Sciatic nerve (tissue), 2 donors: ENCODE measurements around the gene PRKCG. TPM values are rescaled to one million over a fixed set of nuclear protein-coding genes. Genes with fewer than 3 reads are reported as not detected.
"Not testable (repeated sequence)": the region's sequence is repeated elsewhere in the genome, so short reads cannot be mapped to it uniquely, and the experiment has no call there.

ENCODE experiments used
- ATAC-seq: fragments of 200-7000 bp; cut with Tn5 transposase; one replicate; pipeline ENCODE4 v1.9.1; 2020; ENCODE audit warnings: mild to moderate bottlenecking, moderate library complexity
- DNase-seq: peaks from one replicate; pipeline ENCODE4 v3.0.0-alpha.2; 2020; ENCODE audit warnings: low spot score
- intact Hi-C: fragments of 100-400 bp; cut with DNase I; formaldehyde crosslinking; loops from one replicate; pipeline ENCODE4 v1.14.2; 2022
- total RNA-seq: library from RNA; stranded (reverse); fragmentation: NEBNext Ultra II Directional; extraction: Animal tissue kit (Norgen Biotek cat#: 25700); gene quantifications from one replicate; pipeline ENCODE4 v1.2.1, GENCODE V29; 2021
- donor health status: DM: no; HTN: no; CAD: no.
- donor health status: DM: no; HTN: no; CAD: no.

PRKCG gene
- total RNA-seq = not detected

DNA sequence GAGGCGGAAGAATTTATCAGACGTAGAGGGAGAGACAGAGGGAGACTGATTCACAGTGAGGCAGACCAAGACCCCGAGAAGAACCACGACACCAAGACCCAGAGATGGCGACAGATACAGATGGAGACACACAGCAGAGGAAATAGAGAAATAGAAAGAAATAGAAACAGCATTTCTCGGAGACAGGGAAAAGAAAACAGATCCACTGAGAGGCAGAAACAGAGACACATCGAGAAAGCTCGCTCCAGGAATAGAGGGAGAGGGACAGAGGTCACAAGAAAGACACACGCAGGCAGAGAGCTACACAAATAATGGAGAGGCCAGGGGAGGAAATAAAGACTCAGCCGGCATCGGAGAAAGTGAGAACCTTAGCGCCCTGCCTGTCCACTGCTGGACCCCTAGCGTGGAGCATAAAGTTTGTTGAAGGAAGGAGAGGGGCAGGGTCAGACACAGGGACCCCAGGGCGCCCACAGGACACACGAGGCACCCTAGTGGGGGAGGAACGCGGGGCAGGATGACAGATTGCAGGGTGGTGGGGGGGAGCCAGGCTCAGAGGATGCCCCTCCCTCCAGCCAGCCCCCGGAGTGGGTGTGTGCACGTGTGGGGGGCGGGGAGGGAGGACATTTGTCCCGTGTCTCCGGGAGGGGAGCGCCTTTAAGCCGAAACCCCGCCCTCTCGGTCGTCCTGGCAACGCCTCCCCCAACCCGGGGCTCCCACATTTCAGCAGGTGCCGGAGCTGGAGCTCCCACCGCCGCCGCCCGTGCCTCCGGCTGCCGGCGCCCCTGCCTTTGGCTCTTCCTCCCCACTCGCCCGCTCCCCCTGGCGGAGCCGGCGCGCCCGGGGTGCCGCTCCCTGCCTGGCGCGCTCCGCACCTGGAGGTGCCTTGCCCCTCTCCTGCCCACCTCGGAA, at the start of gene PRKCG:
Gene PRKCG, plus strand, starts transcription at position 716 of the 909 bp plus-strand sequence. CDS start 298 bp downstream, outside the sequence.
- DNase-seq = peak; percentile 66

DNA sequence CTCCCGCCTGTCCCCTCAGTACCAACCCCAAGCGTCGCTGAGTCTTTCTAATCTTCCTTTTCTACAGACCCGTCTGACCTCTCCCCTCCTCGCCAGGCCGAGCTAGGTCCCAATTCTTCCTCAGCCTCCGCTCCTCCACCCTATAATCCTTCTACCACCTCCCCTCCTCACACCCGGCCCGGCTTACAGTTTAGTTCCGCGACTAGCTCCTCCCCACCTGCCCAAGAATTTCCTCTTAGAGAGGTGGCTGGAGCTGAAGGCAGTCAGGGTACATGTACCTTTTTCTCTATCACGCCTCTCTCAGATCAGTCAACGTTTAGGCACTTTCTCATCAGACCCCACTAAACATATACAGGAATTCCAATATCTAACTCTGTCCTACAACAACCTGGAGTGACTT, 49.1 kb upstream of the PRKCG start:
- ATAC-seq, DNase-seq, intact Hi-C loops: not testable (repeated sequence)

More for the DNA sequence above, at the start of gene PRKCG:
- no peak for ATAC-seq
- intact Hi-C loops = no loop called here

DNA sequence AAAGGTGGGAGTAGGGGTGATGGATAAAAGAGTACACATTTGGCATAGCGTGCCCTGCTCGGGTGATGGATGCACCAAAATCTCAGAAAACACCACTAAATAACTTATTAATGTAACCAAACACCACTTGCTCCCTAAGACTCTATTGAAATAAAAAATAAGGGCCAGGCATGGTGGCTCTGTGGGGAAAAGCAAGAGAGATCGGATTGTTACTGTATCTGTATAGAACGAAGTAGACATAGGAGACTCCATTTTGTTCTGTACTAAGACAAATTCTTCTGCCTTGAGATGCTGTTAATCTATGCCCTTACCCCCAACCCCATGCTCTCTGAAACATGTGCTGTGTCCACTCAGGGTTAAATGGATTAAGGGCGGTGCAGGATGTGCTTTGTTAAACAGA, 43.6 kb upstream of the PRKCG start:
- intact Hi-C loops, ATAC-seq, DNase-seq: not testable (repeated sequence)

DNA sequence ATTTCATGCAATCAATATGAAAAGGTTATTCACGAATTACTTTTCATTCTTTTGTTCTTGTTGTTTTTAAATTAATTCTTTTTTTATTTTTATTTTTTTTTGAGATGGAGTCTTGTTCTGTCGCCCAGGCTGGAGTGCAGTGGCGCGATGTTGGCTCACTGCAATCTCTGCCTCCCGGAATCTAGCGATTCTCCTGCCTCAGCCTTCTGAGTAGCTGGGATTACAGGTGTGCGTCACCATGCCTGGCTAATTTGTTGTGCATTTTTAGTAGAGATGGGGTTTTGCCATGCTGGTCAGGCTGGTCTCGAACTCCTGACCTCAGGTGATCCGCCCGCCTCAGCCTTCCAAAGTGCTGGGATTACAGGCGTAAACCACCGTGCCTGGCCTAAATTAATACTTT, 41.8 kb upstream of the PRKCG start:
- intact Hi-C loops = loop anchor here (5.0 kb wide), 1 partner anchor 182 kb away; no protein-coding TSS in a partner anchor
- not testable (repeated sequence) for ATAC-seq, DNase-seq

DNA sequence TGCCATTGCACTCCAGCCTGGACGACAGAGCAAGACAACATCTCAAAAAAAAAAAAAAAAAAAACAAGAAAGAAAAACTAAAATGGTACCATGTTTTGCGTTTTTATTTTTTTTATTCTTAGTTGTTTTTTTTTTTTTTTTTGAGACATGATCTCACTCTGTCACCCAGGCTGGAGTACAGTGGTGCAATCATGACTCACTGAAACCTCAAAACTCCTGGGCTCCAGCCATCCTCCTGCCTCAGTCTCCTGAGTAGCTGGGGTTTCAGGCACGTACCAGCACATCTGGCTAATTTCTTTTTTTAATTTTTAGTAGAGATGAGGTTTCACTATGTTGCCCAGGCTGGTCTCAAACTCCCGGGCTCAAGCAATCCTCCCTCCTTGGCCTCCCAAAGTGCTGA, 41.1 kb upstream of the PRKCG start:
- intact Hi-C loops = loop anchor here (5.0 kb wide), 1 partner anchor 181 kb away; no protein-coding TSS in a partner anchor
- ATAC-seq, DNase-seq: not testable (repeated sequence)

DNA sequence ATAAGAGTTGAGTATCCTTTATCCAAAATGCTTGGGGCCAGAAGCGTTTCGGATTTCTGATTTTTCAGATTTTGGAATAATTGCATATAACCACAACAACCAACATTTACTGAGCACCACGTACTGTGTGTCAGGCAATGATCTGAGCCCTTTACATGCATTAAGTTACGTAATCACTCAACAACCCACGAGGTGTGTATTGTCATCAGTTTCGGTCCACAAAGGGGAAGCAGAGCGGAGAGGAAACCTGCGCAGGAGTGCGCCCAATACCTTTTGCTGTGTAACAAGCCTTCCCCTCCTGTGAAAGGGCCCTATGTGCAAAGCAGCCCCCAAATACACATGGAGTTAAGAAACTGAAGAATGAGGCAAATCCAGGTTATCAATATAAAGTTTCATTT, 37.1 kb upstream of the PRKCG start:
- DNase-seq (no peak), ATAC-seq (no peak)
- intact Hi-C loops = loop anchor here (5.0 kb wide), 1 partner anchor 177 kb away; no protein-coding TSS in a partner anchor

DNA sequence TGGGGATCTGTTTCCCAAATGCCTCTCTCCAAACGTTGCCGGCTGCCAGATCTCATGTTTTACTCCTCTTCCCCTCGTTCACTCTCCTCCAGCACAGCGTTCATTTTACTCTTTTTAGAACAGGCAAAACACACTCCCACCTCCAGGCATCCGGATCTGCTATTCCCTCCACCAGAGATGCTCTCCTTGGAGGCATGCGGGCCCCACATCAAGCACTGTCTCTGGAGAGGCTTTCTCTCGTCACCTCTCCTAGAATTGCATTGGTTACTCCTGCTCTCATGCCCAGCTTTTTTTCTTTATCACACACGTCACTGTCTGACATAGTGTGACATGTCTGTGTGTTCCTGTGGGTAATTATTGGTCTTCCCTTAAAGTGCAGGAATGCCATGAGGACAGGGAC, 34.4 kb upstream of the PRKCG start:
- DNase-seq (no peak), ATAC-seq (no peak)
- intact Hi-C loops = no loop called here

DNA sequence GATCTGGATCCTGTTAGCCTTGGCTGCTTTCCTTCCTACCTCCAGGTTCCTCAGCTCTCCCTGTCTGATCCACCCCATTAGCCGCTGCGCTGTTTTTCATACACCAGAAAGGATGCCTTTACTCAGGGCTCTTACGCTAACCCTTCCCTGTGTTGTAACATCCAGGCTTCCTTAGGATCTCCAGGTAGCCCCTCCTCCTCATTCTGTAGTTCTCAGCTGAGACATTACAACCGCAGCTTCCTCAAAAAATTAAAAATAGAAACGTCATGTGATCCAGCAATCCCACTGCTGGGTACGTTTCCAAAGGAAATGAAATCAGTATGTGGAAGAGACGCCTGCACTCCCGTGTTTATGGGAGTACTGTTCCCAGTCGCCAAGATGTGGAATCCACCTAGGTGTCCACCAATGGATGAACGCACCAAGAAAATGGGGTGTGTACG, 32.7 kb upstream of the PRKCG start:
- ATAC-seq = peak; percentile 49
- intact Hi-C loops = no loop called here
- no peak for DNase-seq

DNA sequence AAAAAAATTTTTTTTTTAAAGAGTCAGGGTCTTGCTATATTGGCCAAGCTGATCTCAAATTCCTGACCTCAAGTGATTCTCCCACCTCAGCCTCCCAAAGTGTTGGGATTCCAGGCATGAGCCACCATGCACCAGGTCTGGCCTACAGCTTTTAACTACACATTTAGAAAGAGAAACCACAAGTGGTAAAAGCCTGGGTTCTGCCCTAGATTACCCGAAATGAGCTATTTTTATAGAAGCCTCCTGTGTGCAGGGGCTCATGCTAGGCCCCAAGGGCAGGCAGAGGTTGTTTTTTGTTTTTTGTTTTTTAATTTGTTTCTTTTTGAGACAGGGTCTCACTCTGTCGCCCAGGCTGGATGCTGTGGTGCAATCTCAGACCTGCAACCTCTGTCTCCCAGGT, 28.3 kb upstream of the PRKCG start:
- DNase-seq (no peak), ATAC-seq (no peak)
- intact Hi-C loops = no loop called here

DNA sequence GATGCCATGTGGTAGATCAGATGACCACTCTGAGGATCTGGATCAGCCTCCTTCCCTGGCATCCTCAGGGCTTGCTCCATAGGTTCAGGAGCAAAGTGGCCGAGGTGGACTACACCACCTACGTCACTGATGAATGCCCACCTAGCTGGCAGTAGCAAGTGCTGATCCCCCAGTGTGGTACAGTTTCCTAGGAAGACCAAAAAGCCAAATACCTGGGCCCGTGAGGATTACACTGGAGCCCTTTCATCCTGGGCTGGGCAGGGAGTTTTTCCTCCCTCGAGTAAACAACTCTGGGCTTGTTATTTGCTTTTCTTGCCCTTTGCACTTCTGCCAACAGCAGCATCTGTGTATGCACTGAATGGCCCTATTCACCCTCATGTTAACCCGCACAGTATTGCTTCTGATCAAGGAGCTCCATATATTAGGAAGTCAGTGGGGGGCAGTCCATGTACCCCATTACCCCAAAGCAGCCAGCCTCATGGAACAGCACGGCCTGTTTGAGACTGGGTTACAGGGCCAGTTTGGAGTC, 17.6 kb upstream of the PRKCG start:
- DNase-seq = no peak
- intact Hi-C loops = no loop called here
- no peak for ATAC-seq

DNA sequence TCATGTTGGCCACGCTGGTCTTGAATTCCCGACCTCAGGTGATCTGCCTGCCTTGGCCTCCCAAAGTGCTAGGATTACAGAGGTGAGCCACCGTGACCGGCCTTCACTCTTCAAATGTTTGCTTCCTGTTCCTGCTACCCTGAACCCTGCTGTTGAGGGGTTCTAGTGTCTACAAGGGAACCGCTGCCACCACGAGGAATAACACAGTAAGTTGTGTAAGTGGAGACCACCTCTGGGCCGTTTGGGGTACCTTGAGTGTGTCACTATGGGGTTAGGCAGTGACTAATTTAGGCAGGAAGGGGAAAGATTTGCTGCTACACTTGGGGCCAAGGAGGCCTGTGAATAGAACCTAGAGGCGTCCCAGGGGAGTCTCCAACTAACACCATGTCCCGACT, 16.5 kb upstream of the PRKCG start:
- ATAC-seq (no peak), DNase-seq (no peak)
- intact Hi-C loops = no loop called here

DNA sequence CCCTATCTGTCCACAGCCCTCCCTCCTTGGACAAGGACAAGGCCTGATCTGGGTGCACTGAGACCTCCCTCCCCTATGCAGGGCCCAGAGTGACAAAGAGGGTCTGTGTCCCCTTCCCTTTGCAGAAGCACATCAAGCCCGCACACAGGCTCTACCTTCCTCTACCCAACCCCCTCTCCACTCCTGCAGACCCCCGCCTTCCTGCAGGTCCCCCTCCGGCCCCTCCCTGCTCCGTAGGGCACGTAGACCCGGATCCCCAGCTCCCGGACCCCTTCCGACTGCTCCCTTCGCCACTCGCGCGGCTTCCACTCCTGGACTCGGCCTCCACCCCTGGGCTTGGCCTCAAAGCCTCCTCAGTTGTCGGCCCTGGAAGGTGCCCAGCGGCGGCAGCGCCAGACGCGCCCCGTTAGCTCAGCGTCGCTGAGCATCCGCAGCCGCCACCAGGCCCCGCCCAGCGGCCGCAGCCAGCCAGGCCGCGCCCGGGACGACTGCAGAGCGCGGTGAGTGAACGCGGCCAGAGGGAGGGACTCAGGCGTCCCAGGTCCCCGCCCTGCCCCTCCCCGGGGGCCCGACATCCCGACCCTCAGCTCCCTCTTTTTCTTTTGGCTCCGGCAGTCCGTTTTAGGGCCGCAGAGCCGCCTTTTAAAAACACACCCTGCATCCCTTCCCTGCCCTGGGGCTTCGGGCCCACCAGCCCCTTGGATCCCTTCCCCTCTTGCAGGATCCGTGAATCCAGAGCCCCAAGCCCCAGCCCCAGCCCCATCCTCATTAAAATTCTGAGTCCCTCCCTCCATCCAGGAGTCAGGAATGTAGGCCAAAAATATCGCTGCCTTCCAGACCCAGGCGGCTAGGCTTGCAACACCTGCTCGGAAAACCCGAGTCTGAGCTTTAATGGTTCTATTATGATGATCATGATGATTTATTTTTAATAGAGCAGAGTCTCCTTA, 15.8 kb upstream of the PRKCG start:
- DNase-seq (peak; percentile 81), ATAC-seq (peak; percentile 47)
- intact Hi-C loops = no loop called here

DNA sequence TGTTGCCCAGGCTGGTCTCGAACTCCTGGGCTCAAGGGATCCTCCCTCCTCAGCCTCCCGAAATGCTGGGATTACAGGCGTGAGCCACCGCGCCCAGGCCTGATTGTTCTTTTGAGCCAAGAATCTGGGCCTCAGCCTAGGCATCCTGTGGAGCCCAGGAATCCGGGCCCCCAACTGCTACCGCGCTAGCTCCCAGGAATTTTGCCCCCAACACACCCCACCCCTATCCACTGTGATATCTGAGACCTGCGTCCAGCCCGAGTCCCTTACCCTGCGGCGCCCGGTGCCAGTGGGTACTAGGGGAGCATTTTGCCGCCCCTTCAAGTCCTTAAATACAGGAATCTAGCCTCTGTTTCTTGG, 15.2 kb upstream of the PRKCG start:
- intact Hi-C loops = no loop called here
- ATAC-seq = no peak
- DNase-seq = peak; percentile 65

DNA sequence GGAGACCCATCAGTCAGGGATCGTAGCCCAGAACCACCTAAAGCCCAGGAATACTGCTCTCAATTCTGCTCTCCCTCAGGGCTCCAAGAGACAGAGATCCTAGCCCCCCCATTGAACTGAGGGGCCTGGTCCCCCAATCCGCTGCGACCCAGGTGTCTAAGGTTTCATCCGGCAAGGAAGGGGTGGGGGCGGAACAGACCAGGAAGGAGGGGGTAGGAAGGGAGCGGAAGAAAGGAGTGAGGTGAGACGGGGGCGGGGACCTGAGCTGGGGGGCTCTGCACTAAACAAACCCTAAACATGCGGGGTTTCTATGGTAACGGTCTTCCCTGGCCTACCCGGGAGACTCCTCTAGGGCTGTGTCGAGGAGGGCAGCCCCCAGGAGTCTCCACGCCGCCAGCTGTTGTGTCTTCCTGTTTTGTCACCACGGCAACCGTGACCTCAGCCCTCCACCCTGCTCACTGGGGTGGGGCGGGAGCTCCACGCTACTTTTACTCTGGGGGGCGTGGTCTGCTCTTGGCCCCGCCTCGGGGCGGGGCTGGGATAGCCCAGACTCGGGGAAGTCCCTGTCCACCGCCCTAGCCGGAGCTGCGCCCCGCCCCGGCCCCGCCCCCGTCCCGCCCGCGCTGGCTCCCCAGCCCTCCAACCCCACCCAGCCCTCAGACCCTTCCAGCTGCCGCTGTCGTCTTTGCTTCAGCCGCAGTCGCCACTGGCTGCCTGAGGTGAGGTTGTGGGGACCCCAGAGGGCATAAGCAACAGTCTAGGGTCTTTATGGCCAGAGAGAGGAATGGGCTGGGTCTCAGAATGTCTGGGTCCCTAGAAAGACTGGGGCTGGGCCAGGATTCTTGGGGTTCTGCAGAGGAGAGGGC, 14.5 kb upstream of the PRKCG start, which contains the start of gene MYADM:
Gene MYADM, plus strand, starts transcription at position 659 of the 866 bp plus-strand sequence. CDS start 5,647 bp downstream, outside the sequence.
- ATAC-seq = peak; percentile 91
- DNase-seq = peak; percentile 100
- intact Hi-C loops = no loop called here

DNA sequence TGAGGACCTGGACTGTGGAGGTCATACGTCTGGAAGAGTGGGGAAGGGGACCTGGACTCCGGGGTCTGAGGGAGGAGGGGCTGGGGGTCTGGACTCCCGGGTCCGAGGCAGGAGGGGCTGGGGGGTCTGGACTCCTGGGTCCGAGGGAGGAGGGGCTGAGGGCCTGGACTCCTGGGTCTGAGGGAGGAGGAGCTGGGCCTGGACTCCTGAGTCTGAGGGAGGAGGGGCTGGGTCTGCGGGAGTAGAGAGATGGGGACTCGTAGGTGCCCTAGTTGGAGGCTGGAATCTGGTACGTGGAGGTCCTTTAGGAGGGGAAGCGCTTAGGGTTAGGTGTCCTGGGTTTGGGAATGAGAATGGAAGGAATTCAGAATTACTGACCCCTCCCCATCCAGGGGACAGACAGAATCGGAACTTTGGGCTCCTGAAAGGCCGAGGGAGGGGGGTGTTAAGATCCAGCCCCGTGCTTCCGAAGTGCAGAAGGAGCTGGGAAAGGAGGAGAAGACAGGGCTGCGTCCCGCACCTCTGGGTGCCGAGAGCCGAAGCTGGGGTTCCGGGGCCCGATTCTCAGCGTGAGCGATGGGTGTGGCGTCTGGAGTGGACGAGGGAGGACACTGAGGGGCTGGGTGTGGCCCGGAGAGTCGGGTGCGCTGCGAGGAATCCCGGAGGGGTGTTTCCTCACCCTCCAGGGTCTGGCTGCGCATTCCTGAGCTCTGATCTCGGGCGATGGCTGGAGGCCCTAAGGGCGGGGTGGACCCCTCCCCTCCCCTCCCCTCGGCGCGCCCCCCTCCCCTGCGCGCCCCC, 13.7 kb upstream of the PRKCG start:
- intact Hi-C loops = no loop called here
- ATAC-seq = peak; percentile 26
- peak; percentile 75 for DNase-seq

DNA sequence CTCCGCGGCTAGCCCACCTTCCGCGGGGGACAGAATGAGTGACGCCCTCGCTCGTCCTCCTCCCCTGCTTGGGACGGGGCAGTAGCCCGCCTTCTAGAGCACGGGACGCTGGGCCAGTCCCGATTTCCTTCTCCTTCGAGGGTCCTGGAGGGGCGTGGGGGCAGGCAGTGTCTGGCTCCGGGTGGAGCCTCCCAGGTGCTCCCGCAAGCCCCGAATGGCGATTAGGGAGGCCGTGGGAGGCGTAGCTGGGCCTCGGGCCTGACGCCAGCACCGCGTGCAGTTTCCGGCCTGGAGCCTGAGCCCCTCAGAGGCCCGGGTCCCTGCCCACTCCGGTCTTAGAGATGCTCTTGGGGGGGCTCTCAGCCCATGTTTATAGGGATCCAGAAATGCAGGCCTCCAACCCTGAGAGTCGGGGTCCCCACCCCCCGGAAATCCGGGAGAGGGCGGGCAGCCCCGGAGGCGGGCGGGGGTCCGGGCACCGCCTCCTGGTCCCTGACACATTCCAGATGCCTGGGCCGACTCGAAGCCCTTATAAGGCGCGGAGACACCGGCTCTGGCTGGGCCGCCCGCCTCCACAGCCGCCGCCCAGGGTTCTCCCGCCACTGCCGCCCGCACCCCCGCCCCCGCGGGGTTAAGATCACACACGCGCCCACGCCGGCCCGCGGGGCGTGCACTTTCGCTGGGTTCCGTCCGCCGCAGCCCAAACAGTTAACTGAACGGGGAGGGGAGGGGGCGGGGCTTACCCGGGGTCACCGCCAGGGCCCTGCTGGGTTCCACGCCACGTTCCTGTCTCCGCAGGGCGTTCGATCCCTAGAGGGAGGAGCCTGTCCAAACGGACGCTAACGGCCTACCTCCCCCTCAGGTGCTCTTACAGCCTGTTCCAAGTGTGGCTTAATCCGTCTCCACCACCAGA, 12.8 kb upstream of the PRKCG start:
- ATAC-seq = peak; percentile 59
- intact Hi-C loops = no loop called here

More for the DNA sequence above, 12.8 kb upstream of the PRKCG start:
- peak; percentile 91 for DNase-seq
